ENCODE results near the gene ESYT3. TPM values are rescaled to one million over a fixed set of nuclear protein-coding genes. Genes with fewer than 3 reads are reported as not detected.
"Not testable (repeated sequence)": the region's sequence is repeated elsewhere in the genome, so short reads cannot be mapped to it uniquely, and the experiment has no call there.

ESYT3 gene
- total and polyA plus RNA-seq, 9 donors: 9.0 to 14.6 (median 11.1) TPM

DNA sequence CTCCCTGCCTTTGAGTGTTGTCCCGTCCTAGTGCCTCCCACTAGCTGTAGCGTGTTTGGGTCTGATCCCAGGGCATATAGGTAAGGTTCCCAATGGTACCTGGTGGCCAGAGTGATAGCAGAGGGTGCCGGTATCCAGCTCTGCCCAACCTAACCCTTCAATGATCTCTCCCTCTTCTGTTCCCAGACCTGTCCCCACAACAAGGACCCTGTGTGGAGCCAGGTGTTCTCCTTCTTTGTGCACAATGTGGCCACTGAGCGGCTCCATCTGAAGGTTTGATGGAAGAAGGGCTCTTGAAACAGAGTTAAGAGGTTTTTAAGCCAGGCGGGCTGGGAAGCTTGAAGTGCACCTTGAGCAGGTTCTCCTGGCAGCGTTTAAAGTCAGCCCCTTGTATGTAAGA lies 35.5 kb downstream of the ESYT3 start:
- Histone ChIP-seq H3K4me3 (ENCODE audit: low read length) (no peak overlapping the region), H3K27me3 (ENCODE audit: control insufficient read depth, insufficient read depth, low read length) (no peaks in the 10 kb centered on the region), H3K36me3 (ENCODE audit: control insufficient read depth, insufficient read depth, low read length) (peaks cover 30% of the 10 kb centered on the region), H3K27ac (ENCODE audit: low read length) (no peak overlapping the region), H3K4me1 (ENCODE audit: control insufficient read depth, insufficient read depth, low read length) (peaks cover 14% of the 10 kb centered on the region), H3K9me3 (replicated peaks; ENCODE audit: control insufficient read depth, low read depth, low read length) (no peaks in the 10 kb centered on the region)
- WGBS (ENCODE audit: insufficient coverage): 67% methylated on average over 1 of the region's 6 CpGs
- DNase-seq: no peak

DNA sequence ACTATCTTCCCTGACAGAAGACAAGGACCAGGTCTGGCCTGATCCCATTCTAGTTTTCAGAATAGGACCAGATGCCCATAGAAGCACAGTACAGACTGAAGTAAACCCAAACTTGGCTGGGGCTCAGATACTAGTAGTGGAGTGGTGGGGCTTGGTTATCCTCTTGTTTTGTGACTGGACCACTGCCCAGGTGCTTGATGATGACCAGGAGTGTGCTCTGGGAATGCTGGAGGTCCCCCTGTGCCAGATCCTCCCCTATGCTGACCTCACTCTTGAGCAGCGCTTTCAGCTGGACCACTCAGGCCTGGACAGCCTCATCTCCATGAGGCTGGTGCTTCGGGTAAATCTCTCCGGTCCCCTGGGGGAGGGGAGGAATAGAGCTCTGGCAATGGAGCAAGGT lies 36.3 kb downstream of the ESYT3 start:
- 65% methylated on average over 2 of the region's 3 CpGs for WGBS (ENCODE audit: insufficient coverage)

DNA sequence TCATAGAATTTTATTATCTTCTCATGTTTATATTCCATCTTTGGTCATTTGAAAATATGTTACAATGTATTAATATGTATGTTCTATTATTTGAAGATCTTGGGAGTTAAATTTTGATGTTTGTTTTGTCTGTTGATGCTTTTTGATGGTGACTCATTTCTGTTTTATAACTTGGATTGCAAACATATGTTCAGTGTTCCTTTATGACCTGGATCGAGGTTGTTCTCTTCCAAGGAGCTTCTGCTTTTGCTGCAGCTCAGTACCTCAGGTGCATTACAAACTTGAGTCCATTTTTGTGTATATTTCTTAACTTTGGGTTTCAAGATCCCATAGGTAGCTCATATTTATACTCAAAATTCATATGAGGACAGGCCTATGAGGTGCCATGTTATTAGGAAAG lies 37.1 kb downstream of the ESYT3 start:
- WGBS (ENCODE audit: insufficient coverage): no CpG with 5 or more reads among the region's 1 CpG
- H3K9me3 ChIP-seq (replicated peaks; ENCODE audit: control insufficient read depth, low read depth, low read length): no peaks in the 10 kb centered on the region
- no peak overlapping the region for H3K27ac ChIP-seq (ENCODE audit: low read length)
- H3K27me3 ChIP-seq (ENCODE audit: control insufficient read depth, insufficient read depth, low read length): no peaks in the 10 kb centered on the region
- no peak overlapping the region for H3K4me3 ChIP-seq (ENCODE audit: low read length)
- H3K4me1 ChIP-seq (ENCODE audit: control insufficient read depth, insufficient read depth, low read length): peaks cover 7% of the 10 kb centered on the region
- DNase-seq: no peak
- peaks cover 26% of the 10 kb centered on the region for H3K36me3 ChIP-seq (ENCODE audit: control insufficient read depth, insufficient read depth, low read length)

More for the DNA sequence above, 36.3 kb downstream of the ESYT3 start:
- H3K27me3 ChIP-seq (ENCODE audit: control insufficient read depth, insufficient read depth, low read length): no peaks in the 10 kb centered on the region
- peaks cover 25% of the 10 kb centered on the region for H3K36me3 ChIP-seq (ENCODE audit: control insufficient read depth, insufficient read depth, low read length)
- no peaks in the 10 kb centered on the region for H3K9me3 ChIP-seq (replicated peaks; ENCODE audit: control insufficient read depth, low read depth, low read length)
- no peak overlapping the region for H3K4me3 ChIP-seq (ENCODE audit: low read length)
- no peak for DNase-seq
- H3K27ac ChIP-seq (ENCODE audit: low read length): no peak overlapping the region
- H3K4me1 ChIP-seq (ENCODE audit: control insufficient read depth, insufficient read depth, low read length): peaks cover 7% of the 10 kb centered on the region

DNA sequence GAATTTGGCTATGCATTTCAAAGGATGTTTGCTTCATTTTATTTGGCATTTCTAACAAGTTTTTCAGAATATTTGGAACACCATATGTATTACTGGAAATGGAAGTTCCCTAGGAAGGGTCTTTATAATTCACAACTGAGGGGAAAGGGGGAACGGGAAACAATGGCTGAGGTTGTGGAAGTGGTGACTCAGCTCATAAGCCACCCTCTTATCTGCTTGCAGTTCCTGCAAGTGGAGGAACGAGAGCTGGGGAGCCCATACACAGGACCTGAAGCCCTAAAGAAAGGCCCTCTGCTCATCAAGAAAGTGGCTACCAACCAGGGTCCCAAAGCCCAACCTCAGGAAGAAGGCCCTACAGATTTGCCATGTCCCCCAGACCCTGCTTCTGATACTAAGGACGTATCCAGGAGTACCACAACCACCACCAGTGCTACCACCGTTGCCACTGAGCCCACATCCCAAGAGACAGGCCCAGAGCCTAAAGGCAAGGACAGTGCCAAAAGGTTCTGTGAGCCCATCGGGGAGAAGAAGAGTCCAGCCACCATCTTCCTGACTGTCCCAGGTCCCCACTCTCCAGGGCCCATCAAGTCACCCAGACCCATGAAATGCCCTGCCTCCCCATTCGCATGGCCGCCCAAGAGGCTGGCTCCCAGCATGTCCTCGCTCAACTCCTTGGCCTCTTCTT lies 37.9 kb downstream of the ESYT3 start:
- no peak overlapping the region for H3K27ac ChIP-seq (ENCODE audit: low read length)
- H3K4me1 ChIP-seq (ENCODE audit: control insufficient read depth, insufficient read depth, low read length): peaks cover 7% of the 10 kb centered on the region
- 92% methylated on average over 5 of the region's 8 CpGs for WGBS (ENCODE audit: insufficient coverage)
- H3K9me3 ChIP-seq (replicated peaks; ENCODE audit: control insufficient read depth, low read depth, low read length): no peaks in the 10 kb centered on the region
- DNase-seq: no peak
- H3K36me3 ChIP-seq (ENCODE audit: control insufficient read depth, insufficient read depth, low read length): peaks cover 28% of the 10 kb centered on the region
- H3K27me3 ChIP-seq (ENCODE audit: control insufficient read depth, insufficient read depth, low read length): no peaks in the 10 kb centered on the region
- H3K4me3 ChIP-seq (ENCODE audit: low read length): no peak overlapping the region

DNA sequence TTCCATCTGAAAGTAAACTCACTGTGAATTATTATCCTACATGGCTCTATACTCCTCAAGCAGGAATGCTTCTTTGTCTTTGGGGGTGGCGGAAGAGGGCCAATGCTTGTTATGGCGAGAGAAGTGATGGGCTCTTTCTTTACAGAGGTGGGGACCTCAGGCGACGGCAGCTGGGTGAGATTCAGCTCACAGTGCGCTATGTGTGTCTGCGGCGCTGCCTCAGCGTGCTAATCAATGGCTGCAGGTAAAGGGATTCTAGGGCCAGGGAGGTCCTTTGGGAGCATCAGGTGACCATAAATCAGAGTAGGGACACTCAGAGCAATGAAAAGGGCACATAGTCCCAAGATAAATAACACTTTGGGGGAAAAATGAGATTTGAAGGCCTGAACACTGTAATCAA lies 39.0 kb downstream of the ESYT3 start:
- Histone ChIP-seq H3K4me3 (ENCODE audit: low read length) (no peak overlapping the region), H3K27ac (ENCODE audit: low read length) (no peak overlapping the region), H3K36me3 (ENCODE audit: control insufficient read depth, insufficient read depth, low read length) (peaks cover 20% of the 10 kb centered on the region), H3K9me3 (replicated peaks; ENCODE audit: control insufficient read depth, low read depth, low read length) (no peaks in the 10 kb centered on the region), H3K27me3 (ENCODE audit: control insufficient read depth, insufficient read depth, low read length) (no peaks in the 10 kb centered on the region), H3K4me1 (ENCODE audit: control insufficient read depth, insufficient read depth, low read length) (peaks cover 7% of the 10 kb centered on the region)
- no peak for DNase-seq
- WGBS (ENCODE audit: insufficient coverage): 100% methylated on average over 5 of the region's 8 CpGs

DNA sequence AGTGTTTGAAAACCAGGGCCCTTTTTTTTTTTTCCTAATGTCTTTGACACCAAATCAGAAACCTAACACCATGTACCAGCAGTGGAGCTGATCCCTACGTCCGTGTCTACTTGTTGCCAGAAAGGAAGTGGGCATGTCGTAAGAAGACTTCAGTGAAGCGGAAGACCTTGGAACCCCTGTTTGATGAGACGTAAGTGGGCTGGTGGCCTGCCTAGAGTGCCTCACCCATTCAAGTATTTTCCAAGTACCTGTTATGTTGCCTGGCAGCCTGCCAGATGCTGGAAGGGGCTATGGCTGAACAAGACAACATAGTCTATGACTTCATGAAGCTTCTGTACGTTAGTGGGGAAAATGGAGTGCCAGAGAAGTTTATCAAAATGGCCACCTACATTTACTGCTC lies 39.7 kb downstream of the ESYT3 start:
- Histone ChIP-seq H3K4me1 (ENCODE audit: control insufficient read depth, insufficient read depth, low read length) (peaks cover under 1% of the 10 kb centered on the region), H3K4me3 (ENCODE audit: low read length) (no peak overlapping the region), H3K36me3 (ENCODE audit: control insufficient read depth, insufficient read depth, low read length) (peaks cover 15% of the 10 kb centered on the region), H3K9me3 (replicated peaks; ENCODE audit: control insufficient read depth, low read depth, low read length) (no peaks in the 10 kb centered on the region), H3K27ac (ENCODE audit: low read length) (no peak overlapping the region), H3K27me3 (ENCODE audit: control insufficient read depth, insufficient read depth, low read length) (no peaks in the 10 kb centered on the region)
- DNase-seq: no peak
- WGBS (ENCODE audit: insufficient coverage): 63% methylated on average over 3 of the region's 6 CpGs

DNA sequence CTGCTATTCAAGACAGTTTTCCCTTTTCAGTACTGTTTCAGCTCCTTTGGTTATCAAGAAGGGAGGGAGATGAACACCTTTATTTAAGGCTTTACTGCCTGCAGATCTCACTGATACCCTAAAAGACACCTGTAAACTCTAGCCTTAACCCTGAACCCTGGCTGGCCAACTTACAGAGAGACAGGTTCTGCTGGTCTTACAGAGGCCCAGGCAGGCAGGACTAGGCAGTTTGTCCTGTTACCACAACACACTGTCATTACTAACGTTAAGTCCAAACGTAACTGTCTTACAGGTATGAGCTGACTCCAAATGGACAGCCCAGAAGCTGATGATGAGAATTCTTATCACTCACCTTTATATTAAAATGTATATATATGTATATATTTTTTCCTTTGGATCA lies 42.1 kb downstream of the ESYT3 start:
- H3K36me3 ChIP-seq (ENCODE audit: control insufficient read depth, insufficient read depth, low read length): peaks cover 9% of the 10 kb centered on the region
- no peak overlapping the region for H3K4me3 ChIP-seq (ENCODE audit: low read length)
- no peak overlapping the region for H3K27ac ChIP-seq (ENCODE audit: low read length)
- H3K4me1 ChIP-seq (ENCODE audit: control insufficient read depth, insufficient read depth, low read length): no peaks in the 10 kb centered on the region
- no peaks in the 10 kb centered on the region for H3K27me3 ChIP-seq (ENCODE audit: control insufficient read depth, insufficient read depth, low read length)
- DNase-seq: no peak
- WGBS (ENCODE audit: insufficient coverage): no CpG with 5 or more reads among the region's 2 CpGs
- no peaks in the 10 kb centered on the region for H3K9me3 ChIP-seq (replicated peaks; ENCODE audit: control insufficient read depth, low read depth, low read length)

DNA sequence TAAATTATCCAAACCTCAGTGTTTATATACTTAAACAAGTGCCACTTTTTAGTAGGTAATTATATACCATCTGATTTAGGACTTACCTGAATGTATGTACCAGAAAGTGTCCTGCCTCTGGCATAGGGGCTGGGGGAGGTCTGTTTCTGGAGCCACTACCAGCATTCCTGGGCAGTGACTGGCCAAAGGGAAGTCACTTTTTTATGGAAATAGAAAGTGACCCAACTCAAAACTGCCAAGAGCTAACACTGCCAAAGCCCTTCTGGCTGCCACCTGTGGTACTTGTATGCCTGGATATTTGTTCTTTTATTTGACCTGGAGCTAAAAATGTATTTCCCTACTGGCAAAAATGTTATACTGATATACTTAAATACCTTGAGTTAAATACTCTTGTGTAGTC lies 42.7 kb downstream of the ESYT3 start:
- H3K9me3 ChIP-seq (replicated peaks; ENCODE audit: control insufficient read depth, low read depth, low read length): no peaks in the 10 kb centered on the region
- H3K27ac ChIP-seq (ENCODE audit: low read length): no peak overlapping the region
- DNase-seq: no peak
- no peak overlapping the region for H3K4me3 ChIP-seq (ENCODE audit: low read length)
- H3K27me3 ChIP-seq (ENCODE audit: control insufficient read depth, insufficient read depth, low read length): no peaks in the 10 kb centered on the region
- no peaks in the 10 kb centered on the region for H3K4me1 ChIP-seq (ENCODE audit: control insufficient read depth, insufficient read depth, low read length)
- peaks cover 9% of the 10 kb centered on the region for H3K36me3 ChIP-seq (ENCODE audit: control insufficient read depth, insufficient read depth, low read length)

DNA sequence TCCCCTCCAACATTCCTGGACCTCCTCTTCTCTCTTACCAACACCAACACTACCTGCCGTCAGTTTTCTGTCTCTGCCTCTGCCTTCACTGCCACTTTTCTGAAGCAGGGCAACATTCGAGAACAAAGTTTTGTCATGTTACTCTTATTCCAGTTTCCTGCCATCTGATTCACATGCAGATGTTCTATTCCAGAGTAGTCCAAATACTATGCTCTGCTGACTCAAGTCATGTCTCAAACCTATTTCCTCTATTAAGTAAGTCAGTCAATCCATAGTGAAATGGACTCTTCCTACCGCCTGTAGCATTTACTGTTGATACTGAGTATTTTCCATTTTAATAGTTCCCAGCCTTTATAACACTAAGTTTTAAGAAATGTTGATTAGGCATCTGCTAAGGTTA lies 43.4 kb downstream of the ESYT3 start:
- DNase-seq: no peak
- H3K36me3 ChIP-seq (ENCODE audit: control insufficient read depth, insufficient read depth, low read length): peaks cover 6% of the 10 kb centered on the region
- WGBS (ENCODE audit: insufficient coverage): 89% methylated on average over 2 of the region's 3 CpGs

DNA sequence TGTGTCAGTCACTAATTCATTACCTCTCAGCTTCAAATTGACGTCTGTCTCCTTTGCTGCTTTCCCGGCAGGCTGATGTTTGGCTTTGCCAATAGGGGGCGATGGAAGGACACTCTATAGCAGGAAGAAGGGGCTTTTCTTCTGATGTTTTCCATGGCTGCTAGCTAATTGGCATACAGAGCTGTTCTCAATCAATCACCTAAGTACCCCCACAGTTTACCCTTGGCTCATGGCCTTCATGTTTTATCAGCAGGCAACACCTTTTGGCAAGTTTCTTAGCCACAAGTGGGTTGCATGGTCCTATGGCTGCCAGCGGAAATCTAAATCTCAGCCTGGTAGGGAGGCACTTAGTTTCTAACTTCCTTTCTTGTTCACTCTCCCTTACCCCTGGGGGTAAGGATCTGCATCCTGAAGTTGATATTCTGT lies 45.0 kb downstream of the ESYT3 start:
- no peaks in the 10 kb centered on the region for H3K9me3 ChIP-seq (replicated peaks; ENCODE audit: control insufficient read depth, low read depth, low read length)
- no peak overlapping the region for H3K27ac ChIP-seq (ENCODE audit: low read length)
- no peak for DNase-seq
- no peaks in the 10 kb centered on the region for H3K27me3 ChIP-seq (ENCODE audit: control insufficient read depth, insufficient read depth, low read length)
- no peak overlapping the region for H3K4me3 ChIP-seq (ENCODE audit: low read length)
- no peaks in the 10 kb centered on the region for H3K4me1 ChIP-seq (ENCODE audit: control insufficient read depth, insufficient read depth, low read length)
- no CpG with 5 or more reads among the region's 4 CpGs for WGBS (ENCODE audit: insufficient coverage)
- H3K36me3 ChIP-seq (ENCODE audit: control insufficient read depth, insufficient read depth, low read length): peaks cover 6% of the 10 kb centered on the region

More for the DNA sequence above, 43.4 kb downstream of the ESYT3 start:
- Histone ChIP-seq H3K9me3 (replicated peaks; ENCODE audit: control insufficient read depth, low read depth, low read length) (no peaks in the 10 kb centered on the region), H3K27ac (ENCODE audit: low read length) (no peak overlapping the region), H3K4me1 (ENCODE audit: control insufficient read depth, insufficient read depth, low read length) (no peaks in the 10 kb centered on the region), H3K4me3 (ENCODE audit: low read length) (no peak overlapping the region), H3K27me3 (ENCODE audit: control insufficient read depth, insufficient read depth, low read length) (no peaks in the 10 kb centered on the region)

DNA sequence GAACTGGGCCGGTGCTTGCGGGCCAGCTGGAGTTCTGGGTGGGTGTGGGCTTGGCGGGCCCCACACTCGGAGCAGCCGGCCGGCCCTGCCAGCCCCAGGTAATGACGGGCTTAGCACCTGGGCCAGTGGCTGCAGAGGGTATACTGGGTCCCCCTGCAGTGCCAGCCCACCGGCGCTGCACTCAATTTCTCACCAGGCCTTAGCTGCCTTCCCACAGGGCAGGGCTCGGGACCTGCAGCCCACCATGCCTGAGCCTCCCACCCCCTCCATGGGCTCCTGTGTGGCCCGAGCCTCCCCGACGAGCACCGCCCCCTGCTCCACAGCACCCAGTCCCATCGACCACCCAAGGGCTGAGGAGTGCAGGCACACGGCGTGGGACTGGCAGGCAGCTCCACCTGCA lies 50.3 kb downstream of the ESYT3 start:
- H3K27ac ChIP-seq (ENCODE audit: low read length); DNase-seq; H3K27me3 ChIP-seq (ENCODE audit: control insufficient read depth, insufficient read depth, low read length); H3K36me3 ChIP-seq (ENCODE audit: control insufficient read depth, insufficient read depth, low read length); H3K4me1 ChIP-seq (ENCODE audit: control insufficient read depth, insufficient read depth, low read length); H3K4me3 ChIP-seq (ENCODE audit: low read length): not testable (repeated sequence)
- H3K9me3 ChIP-seq (replicated peaks; ENCODE audit: control insufficient read depth, low read depth, low read length): peaks cover 20% of the 10 kb centered on the region
- 96% methylated on average over 7 of the region's 17 CpGs for WGBS (ENCODE audit: insufficient coverage)
